ENCODE data around the gene MYO18B. TPM values are rescaled to one million over a fixed set of nuclear protein-coding genes. Genes with fewer than 3 reads are reported as not detected.

Gene MYO18B
- total and polyA plus RNA-seq, 2 donors (not counting 3 experiments of a cell fraction or from before 2014, with no cell fraction given), result 0.01 TPM; not detected in 1

- BruUV-seq (replicated peaks), result no TSS peak
- dilution Hi-C loops (cut with MboI; ENCODE audit: extremely low pct_ligation_motif_present, low sequenced_read_pairs), result no loop called here
- no peaks in the 10 kb centered on the region for H3K27me3 ChIP-seq (ENCODE audit: control insufficient read depth in 2 of 2, insufficient read depth in 2 of 2, low read length in 2 of 2)
- H3K36me3 ChIP-seq (ENCODE audit: control insufficient read depth in 2 of 2, extremely low read depth in 1 of 2, insufficient read depth in 2 of 2, low read length in 2 of 2), result no peaks in the 10 kb centered on the region
- TF ChIP-seq FOS (IDR thresholded peaks at IDR 0.05; ENCODE audit: borderline replicate concordance, insufficient read depth, low read length) (no peak), MAX (IDR thresholded peaks at IDR 0.05; ENCODE audit: insufficient read depth, insufficient read length) (no peak), GATA2 (IDR thresholded peaks at IDR 0.05; ENCODE audit: insufficient read depth, insufficient read length, low read depth, low read length) (no peak), CTCF (IDR thresholded peaks at IDR 0.05; ENCODE audit: extremely low read depth in 1 of 2, insufficient read depth in 1 of 2, low read depth in 1 of 2, low read length in 2 of 2) (no peak), POLR2AphosphoS5 (IDR thresholded peaks at IDR 0.05; ENCODE audit: insufficient read depth, low read depth, low read length) (no peak), MYC (IDR thresholded peaks at IDR 0.05; ENCODE audit: low read depth, low read length) (no peak), JUN (IDR thresholded peaks at IDR 0.05; ENCODE audit: borderline replicate concordance, insufficient read depth, insufficient read length, low read depth) (no peak), EZH2 (IDR thresholded peaks at IDR 0.05; ENCODE audit: borderline replicate concordance, low read depth, low read length, severe bottlenecking) (no peak), POLR2A (IDR thresholded peaks at IDR 0.05; ENCODE audit: low read depth, low read length) (no peak)
- no peak for FAIRE-seq
- intact Hi-C loops (cut with micrococcal nuclease), result no loop called here
- no peaks in the 10 kb centered on the region for H3K9me3 ChIP-seq (replicated peaks; ENCODE audit: control insufficient read depth, insufficient read depth, low read length)
- H2AFZ ChIP-seq (ENCODE audit: low read depth, low read length), result no peak overlapping the region
- no peak for DNase-seq (ENCODE audit: low read depth, low spot score)
- no peaks in the 10 kb centered on the region for H3K4me1 ChIP-seq (ENCODE audit: control insufficient read depth, extremely low read depth, insufficient read depth, low read length)
- H3K9me1 ChIP-seq (replicated peaks; ENCODE audit: control insufficient read depth, extremely low read depth, insufficient read depth, low read length), result no peaks in the 10 kb centered on the region
- no peak overlapping the region for H3K27ac ChIP-seq (ENCODE audit: insufficient read depth, low read depth, low read length)
- H3K9ac ChIP-seq (replicated peaks; ENCODE audit: extremely low read depth, insufficient read depth, low read length), result no peak overlapping the region
- no peaks in the 10 kb centered on the region for H3K79me2 ChIP-seq (ENCODE audit: control insufficient read depth, insufficient read depth, low read length)
- H3K4me2 ChIP-seq (ENCODE audit: insufficient read depth, low read length), result no peak overlapping the region
- CTCF ChIA-PET, result no interaction called here
- no peak overlapping the region for H3K4me3 ChIP-seq (replicated peaks in 1 of 3; ENCODE audit: insufficient read depth in 1 of 3, low read depth in 1 of 3, low read length in 3 of 3)
- POLR2A ChIA-PET, result no interaction called here
- H4K20me1 ChIP-seq (replicated peaks; ENCODE audit: control insufficient read depth, extremely low read depth, insufficient read depth, low read length), result no peaks in the 10 kb centered on the region
Measured at GRCh38 chr22:25828422-25828821, 86.4 kb downstream of the MYO18B start.

All from endothelial cell of umbilical vein (primary cell).